Trophoblast cell (in vitro differentiated cells and primary cell): Measurements from ENCODE around the gene NACAD.

ENCODE experiments used
- DNase-seq, 2 donors: peaks; one replicate each; pipeline ENCODE4 v3.0.0-alpha.2; 2016
- H2AFZ ChIP-seq: 2 replicates; pipeline ENCODE4 v1.6.1; 2013; ENCODE audit warnings: low read length, moderate library complexity, mild to moderate bottlenecking; ENCODE audit not compliant: insufficient read depth, poor library complexity
- H2AK5ac ChIP-seq: 2 replicates; pipeline ENCODE4 v1.6.1; 2013; ENCODE audit warnings: mild to moderate bottlenecking, low read length
- H2BK120ac ChIP-seq: 2 replicates; pipeline ENCODE4 v1.6.1; 2013; ENCODE audit warnings: low read length, mild to moderate bottlenecking, moderate library complexity; ENCODE audit not compliant: insufficient read depth, poor library complexity
- H2BK12ac ChIP-seq: 2 replicates; pipeline ENCODE4 v1.6.1; 2013; ENCODE audit warnings: mild to moderate bottlenecking, low read length, moderate library complexity
- H2BK5ac ChIP-seq: 2 replicates; pipeline ENCODE4 v1.6.1; 2013; ENCODE audit warnings: low read length, low read depth, moderate library complexity, mild to moderate bottlenecking; ENCODE audit not compliant: poor library complexity
- H3K14ac ChIP-seq: 2 replicates; pipeline ENCODE4 v1.6.1; 2013; ENCODE audit warnings: mild to moderate bottlenecking, low read length
- H3K18ac ChIP-seq: 2 replicates; pipeline ENCODE4 v1.6.1; 2013; ENCODE audit warnings: mild to moderate bottlenecking, low read length
- H3K23ac ChIP-seq: 2 replicates; pipeline ENCODE4 v1.6.1; 2013; ENCODE audit warnings: low read length
- H3K27ac ChIP-seq: 2 replicates; pipeline ENCODE4 v1.5.1; 2013; ENCODE audit warnings: low read depth, mild to moderate bottlenecking, inconsistent platforms, low read length, moderate library complexity
- H3K27me3 ChIP-seq: 2 replicates; pipeline ENCODE4 v1.6.1; 2013; ENCODE audit warnings: inconsistent platforms, mild to moderate bottlenecking, low read length, moderate library complexity; ENCODE audit not compliant: insufficient read depth
- H3K36me3 ChIP-seq, 2 experiments: 1 replicate in 1 of 2; 2 replicates in 1 of 2; pipeline ENCODE4 v1.6.1; 2013; ENCODE audit warnings: low read length in 2 of 2, mild to moderate bottlenecking in 2 of 2, moderate library complexity in 1 of 2; ENCODE audit not compliant: insufficient read depth in 2 of 2, control insufficient read depth in 1 of 2
- H3K4ac ChIP-seq: 2 replicates; pipeline ENCODE4 v1.6.1; 2013; ENCODE audit warnings: low read depth, mild to moderate bottlenecking, low read length, moderate library complexity
- H3K4me1 ChIP-seq, 2 experiments: 1 replicate in 1 of 2; 2 replicates in 1 of 2; pipeline ENCODE4 v1.6.1; 2013; ENCODE audit warnings: low read length in 2 of 2, mild to moderate bottlenecking in 2 of 2, moderate library complexity in 1 of 2; ENCODE audit not compliant: insufficient read depth in 2 of 2, control insufficient read depth in 1 of 2
- H3K4me2 ChIP-seq: 2 replicates; pipeline ENCODE4 v1.6.1; 2013; ENCODE audit warnings: inconsistent platforms, mild to moderate bottlenecking, low read length, moderate library complexity
- H3K4me3 ChIP-seq: 2 replicates; pipeline ENCODE4 v1.5.1; 2013; ENCODE audit warnings: mild to moderate bottlenecking, low read depth, low read length, inconsistent platforms
- H3K79me1 ChIP-seq: one replicate; pipeline ENCODE4 v1.6.1; 2013; ENCODE audit warnings: low read length
- H3K79me2 ChIP-seq: 2 replicates; pipeline ENCODE4 v1.6.1; 2013; ENCODE audit warnings: low read length, mild to moderate bottlenecking; ENCODE audit not compliant: control insufficient read depth, insufficient read depth, poor library complexity
- H3K9ac ChIP-seq: 2 replicates; pipeline ENCODE4 v1.6.1; 2013; ENCODE audit warnings: mild to moderate bottlenecking, low read length
- H3K9me3 ChIP-seq: 2 replicates; pipeline ENCODE4 v1.6.1; 2013; ENCODE audit warnings: low read depth, mild to moderate bottlenecking, control low read depth, inconsistent platforms, low read length; ENCODE audit not compliant: insufficient read depth
- H4K12ac ChIP-seq: 2 replicates; pipeline ENCODE4 v1.6.1; 2013; ENCODE audit warnings: low read depth, mild to moderate bottlenecking, low read length, moderate library complexity
- H4K8ac ChIP-seq: 2 replicates; pipeline ENCODE4 v1.6.1; 2013; ENCODE audit warnings: low read depth, mild to moderate bottlenecking, low read length, moderate library complexity
- H4K91ac ChIP-seq: one replicate; pipeline ENCODE4 v1.6.1; 2013; ENCODE audit warnings: low read depth, mild to moderate bottlenecking, low read length, moderate library complexity
- WGBS: extraction: QIAGEN DNeasy Blood & Tissue Kit; methylation state at CpG from one replicate; pipeline ENCODE4 v1.1.7; 2013; ENCODE audit warnings: missing lambda C conversion rate; ENCODE audit not compliant: insufficient read length, insufficient coverage; ENCODE audit errors: extremely low coverage; 5-methylcytosine and 5-hydroxymethylcytosine counted together

NACAD gene

GRCh38 chr7:45129906-45130305 lies 41.1 kb upstream of the NACAD start:
- Histone ChIP-seq H2BK5ac (no peak overlapping the region), H3K4me1 (no peaks in the 10 kb centered on the region), H3K14ac (no peak overlapping the region), H3K23ac (no peak overlapping the region), H3K4me3 (no peak overlapping the region), H4K91ac (no peak overlapping the region), H3K79me1 (no peaks in the 10 kb centered on the region), H3K36me3 (no peaks in the 10 kb centered on the region), H2AFZ (no peak overlapping the region), H3K79me2 (no peaks in the 10 kb centered on the region), H3K9ac (no peak overlapping the region), H3K27ac (no peak overlapping the region), H3K18ac (no peak overlapping the region), H3K4ac (no peak overlapping the region), H3K9me3 (no peaks in the 10 kb centered on the region), H3K27me3 (no peaks in the 10 kb centered on the region), H2BK12ac (no peak overlapping the region), H4K12ac (no peak overlapping the region), H2AK5ac (no peak overlapping the region), H3K4me2 (no peak overlapping the region), H2BK120ac (no peak overlapping the region), H4K8ac (no peak overlapping the region)
- no peak for DNase-seq
- WGBS, result no CpG with 5 or more reads among the region's 12 CpGs

DNA sequence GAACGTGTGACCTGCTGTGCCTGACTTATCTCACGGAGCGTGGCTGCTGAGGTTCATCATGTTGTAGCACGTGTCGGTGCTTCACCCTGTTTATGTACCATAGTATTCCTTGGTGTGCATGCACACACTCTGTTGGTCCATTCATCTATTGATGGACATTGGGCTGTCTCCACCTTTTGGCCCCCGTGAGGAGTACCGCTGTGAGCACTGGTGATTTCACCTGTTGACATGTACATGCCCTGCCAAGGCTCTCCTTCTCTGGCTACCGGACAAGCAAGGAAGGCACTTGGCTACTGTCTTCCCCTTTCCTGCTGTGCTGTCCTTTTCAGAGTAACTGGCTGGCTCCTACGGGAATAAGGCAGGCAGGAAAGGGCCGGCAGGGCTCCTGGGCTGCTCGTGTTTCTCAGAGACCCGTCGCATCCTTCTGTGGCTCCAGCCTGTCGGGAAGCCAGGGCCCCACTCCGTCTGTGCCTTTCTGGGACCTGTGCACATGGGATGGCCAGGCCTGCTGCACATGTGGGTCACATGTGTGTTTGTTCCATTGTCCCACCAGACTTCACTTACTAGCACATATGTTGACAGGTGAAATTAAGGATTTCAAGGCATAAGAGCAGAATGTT lies 40.5 kb upstream of the NACAD start:
- H4K91ac ChIP-seq, result no peak overlapping the region
- H3K4me2 ChIP-seq, result no peak overlapping the region
- H3K36me3 ChIP-seq, result no peaks in the 10 kb centered on the region
- H3K79me2 ChIP-seq, result no peaks in the 10 kb centered on the region
- WGBS, result no CpG with 5 or more reads among the region's 15 CpGs
- H3K4me1 ChIP-seq, result no peaks in the 10 kb centered on the region
- no peak overlapping the region for H2BK12ac ChIP-seq
- no peak for DNase-seq
- H3K23ac ChIP-seq, result no peak overlapping the region
- no peak overlapping the region for H2BK120ac ChIP-seq
- H3K79me1 ChIP-seq, result no peaks in the 10 kb centered on the region
- no peak overlapping the region for H3K4ac ChIP-seq
- no peak overlapping the region for H3K9ac ChIP-seq
- no peaks in the 10 kb centered on the region for H3K27me3 ChIP-seq
- no peak overlapping the region for H3K18ac ChIP-seq
- H3K27ac ChIP-seq, result no peak overlapping the region
- no peak overlapping the region for H3K4me3 ChIP-seq
- no peak overlapping the region for H2AFZ ChIP-seq
- no peak overlapping the region for H2AK5ac ChIP-seq
- H4K12ac ChIP-seq, result no peak overlapping the region
- no peak overlapping the region for H3K14ac ChIP-seq
- no peak overlapping the region for H2BK5ac ChIP-seq
- H3K9me3 ChIP-seq, result no peaks in the 10 kb centered on the region
- no peak overlapping the region for H4K8ac ChIP-seq

- Histone ChIP-seq H3K4me1 (no peaks in the 10 kb centered on the region), H3K18ac (no peak overlapping the region), H2BK5ac (no peak overlapping the region), H4K91ac (no peak overlapping the region), H2AFZ (no peak overlapping the region), H4K12ac (no peak overlapping the region), H3K23ac (no peak overlapping the region), H3K4me3 (no peak overlapping the region), H2BK12ac (no peak overlapping the region), H2AK5ac (no peak overlapping the region), H3K36me3 (no peaks in the 10 kb centered on the region), H3K4me2 (no peak overlapping the region), H2BK120ac (no peak overlapping the region), H3K27ac (no peak overlapping the region), H3K4ac (no peak overlapping the region), H3K9ac (no peak overlapping the region), H4K8ac (no peak overlapping the region), H3K27me3 (no peaks in the 10 kb centered on the region), H3K14ac (no peak overlapping the region), H3K9me3 (no peaks in the 10 kb centered on the region), H3K79me1 (no peaks in the 10 kb centered on the region), H3K79me2 (no peaks in the 10 kb centered on the region)
- DNase-seq, result no peak
- no CpG with 5 or more reads among the region's 6 CpGs for WGBS
Observed at GRCh38 chr7:45126920-45127319, 38.2 kb upstream of the NACAD start.

DNA sequence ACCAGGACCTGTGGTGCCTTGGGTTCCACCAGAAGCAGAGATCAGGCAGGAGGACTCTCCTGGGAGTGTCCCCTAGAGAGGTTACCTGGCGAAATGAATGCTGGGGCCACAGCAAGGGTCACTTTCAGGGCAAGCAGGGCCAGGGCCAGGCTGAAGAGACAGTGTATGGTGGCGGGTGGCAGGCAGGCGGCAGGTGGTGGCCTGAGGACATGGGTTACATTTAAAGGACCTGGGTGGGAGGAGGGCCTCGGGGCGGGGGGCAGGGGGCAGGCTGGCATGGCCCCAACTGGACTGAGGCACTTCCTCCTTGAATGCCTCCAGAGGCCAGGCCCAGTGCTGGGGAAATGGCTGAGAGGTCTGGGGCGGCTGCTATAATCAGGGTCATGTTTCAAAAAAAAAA lies 37.4 kb upstream of the NACAD start:
- no peak overlapping the region for H3K27ac ChIP-seq
- no peaks in the 10 kb centered on the region for H3K79me2 ChIP-seq
- no peak overlapping the region for H2AFZ ChIP-seq
- no peak overlapping the region for H2AK5ac ChIP-seq
- H3K36me3 ChIP-seq, result no peaks in the 10 kb centered on the region
- H3K9ac ChIP-seq, result no peak overlapping the region
- no peaks in the 10 kb centered on the region for H3K79me1 ChIP-seq
- no peak overlapping the region for H2BK5ac ChIP-seq
- no peaks in the 10 kb centered on the region for H3K9me3 ChIP-seq
- no peak overlapping the region for H3K18ac ChIP-seq
- no peak overlapping the region for H4K91ac ChIP-seq
- H2BK12ac ChIP-seq, result no peak overlapping the region
- no peak overlapping the region for H4K8ac ChIP-seq
- H4K12ac ChIP-seq, result no peak overlapping the region
- H3K4me2 ChIP-seq, result no peak overlapping the region
- WGBS, result no CpG with 5 or more reads among the region's 6 CpGs
- H3K4me1 ChIP-seq, result no peaks in the 10 kb centered on the region
- H3K23ac ChIP-seq, result no peak overlapping the region
- DNase-seq, result no peak
- H2BK120ac ChIP-seq, result no peak overlapping the region
- H3K4me3 ChIP-seq, result no peak overlapping the region
- no peak overlapping the region for H3K14ac ChIP-seq
- no peaks in the 10 kb centered on the region for H3K27me3 ChIP-seq
- H3K4ac ChIP-seq, result no peak overlapping the region
